ENCODE results near the gene PRR23C.
"Not testable (repeated sequence)": the region's sequence is repeated elsewhere in the genome, so short reads cannot be mapped to it uniquely, and the experiment has no call there.

PRR23C gene

GRCh38 chr3:139044366-139045210 is at the start of gene PRR23C:
Gene PRR23C, minus strand, starts transcription at chr3:139044892. Its CDS starts 272 bp downstream, at chr3:139044620.
- DNase-seq, result no peak

- DNase-seq, result no peak
Measured at GRCh38 chr3:139093840-139094239, 49.1 kb upstream of the PRR23C start.

GRCh38 chr3:139088462-139089324 is 44.0 kb upstream of the PRR23C start:
- DNase-seq, result no peak

DNA sequence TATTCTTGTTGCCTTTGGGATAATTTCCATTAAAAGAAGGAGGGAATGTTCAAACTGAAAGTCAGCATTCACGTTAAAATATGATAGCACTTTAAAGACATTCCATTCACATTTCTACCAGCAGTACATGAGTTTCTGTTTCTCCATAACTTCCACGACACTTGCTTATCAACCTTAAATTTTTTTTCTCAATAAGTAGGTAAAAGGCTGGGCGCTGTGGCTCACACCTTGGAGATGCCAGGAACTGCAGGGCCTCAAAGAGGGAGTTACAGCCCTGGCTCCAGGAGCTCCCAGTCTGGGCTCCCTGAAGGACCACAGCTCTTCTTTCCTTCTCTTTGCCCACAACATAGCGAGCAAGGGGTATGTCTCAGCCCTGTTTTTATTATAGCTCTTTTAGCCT is 42.9 kb upstream of the PRR23C start:
- DNase-seq, result no peak

- no peak for DNase-seq
Measured at GRCh38 chr3:139084176-139084575, 39.5 kb upstream of the PRR23C start.

DNA sequence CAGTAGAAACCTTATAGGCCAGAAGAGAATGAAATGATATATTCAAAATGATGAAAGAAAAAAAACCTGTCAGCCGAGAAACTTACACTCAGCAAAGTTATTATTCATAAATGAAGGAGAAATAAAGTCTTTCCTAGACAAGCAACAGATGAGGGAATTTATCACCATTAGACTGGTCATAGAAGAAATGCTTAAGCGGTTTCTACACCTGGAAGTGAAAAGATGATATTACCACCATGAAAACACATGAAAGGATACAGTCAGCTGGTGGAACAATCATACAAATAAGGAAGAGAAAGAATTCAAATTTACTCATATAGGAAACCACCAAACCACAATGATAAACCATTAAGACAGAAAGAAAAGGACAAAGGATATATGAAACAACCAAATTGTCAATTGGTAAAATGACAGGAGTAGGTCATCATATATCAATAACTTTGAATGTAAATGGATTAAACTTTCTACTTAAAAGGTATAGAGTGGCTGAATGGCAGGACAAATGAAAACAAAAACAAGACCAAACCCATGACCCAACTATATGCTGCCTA is 29.9 kb upstream of the PRR23C start:
- no peak for DNase-seq

DNA sequence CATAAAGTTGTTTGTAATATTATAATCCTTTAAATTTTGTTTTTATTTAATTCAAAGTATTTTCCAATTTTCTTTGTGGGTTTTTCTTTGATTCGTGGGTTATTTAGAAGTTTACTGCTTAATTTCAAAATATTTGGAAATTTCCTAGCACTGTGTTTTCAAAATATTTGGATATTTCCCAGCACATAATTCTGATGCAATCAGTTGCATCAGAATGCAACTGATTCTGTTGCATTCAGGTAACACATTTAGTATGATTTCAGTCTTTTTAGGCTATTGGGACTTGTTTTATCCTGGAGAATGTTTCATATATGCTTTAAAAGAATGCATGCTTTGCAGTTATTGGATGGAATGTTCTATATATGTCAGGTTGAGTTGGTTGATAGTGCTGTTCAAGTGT is 18.2 kb upstream of the PRR23C start:
- DNase-seq, result no peak

GRCh38 chr3:139052802-139053600 is 8.3 kb upstream of the PRR23C start:
- DNase-seq, result no peak

- no peak for DNase-seq
Measured at GRCh38 chr3:139043554-139044365, 932 bp downstream of the PRR23C start.

DNA sequence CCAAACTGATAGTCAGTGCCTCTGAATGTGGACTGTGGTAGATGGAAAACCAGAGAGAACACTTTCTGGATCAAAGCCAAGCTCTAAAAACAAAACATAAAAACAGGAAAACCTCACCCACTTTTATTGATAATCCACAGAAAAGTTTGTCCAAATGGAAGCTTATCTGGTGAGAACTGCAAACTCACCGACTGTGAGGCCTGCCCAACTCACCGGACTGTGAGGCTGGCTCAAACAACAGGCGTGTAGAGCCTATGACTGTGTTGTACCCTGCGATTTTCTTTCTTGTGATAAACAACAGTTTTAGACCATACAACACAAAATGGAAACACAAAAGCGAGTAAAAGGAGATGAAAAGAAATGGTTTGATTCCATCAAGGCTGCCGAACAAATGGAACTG is 7.2 kb downstream of the PRR23C start:
- DNase-seq, result no peak

DNA sequence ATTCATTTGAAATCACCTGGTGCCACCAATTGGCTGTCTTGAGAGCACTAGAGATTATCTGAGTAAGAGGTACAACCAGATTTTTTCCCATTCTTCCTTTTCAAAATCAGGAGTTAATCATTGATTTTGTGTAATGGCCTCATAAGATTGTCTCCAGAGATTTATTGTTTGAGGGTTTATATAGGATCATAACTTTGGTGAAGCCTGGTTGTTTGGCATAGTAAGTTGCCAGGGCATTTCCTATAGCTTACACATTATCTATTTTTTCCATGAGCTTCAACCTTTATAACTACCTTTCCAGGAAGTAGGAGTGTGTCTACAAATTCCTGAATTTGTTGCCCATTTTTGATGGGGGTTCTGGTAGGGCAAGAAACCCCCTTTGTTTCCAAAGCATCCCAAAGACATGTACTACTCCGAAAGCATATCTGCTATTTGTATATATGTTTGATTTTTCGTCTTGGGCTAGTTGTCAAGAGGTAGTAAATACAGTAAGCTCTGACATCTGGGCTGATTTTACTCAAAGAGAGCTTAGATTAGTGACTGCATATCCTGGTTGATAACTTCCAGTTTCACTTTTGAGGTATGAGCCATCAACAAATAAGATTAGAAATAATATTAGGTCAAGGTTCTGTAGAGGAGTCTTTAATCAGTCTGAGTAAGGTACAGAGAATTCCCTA is 12.2 kb downstream of the PRR23C start:
- no peak for DNase-seq

DNA sequence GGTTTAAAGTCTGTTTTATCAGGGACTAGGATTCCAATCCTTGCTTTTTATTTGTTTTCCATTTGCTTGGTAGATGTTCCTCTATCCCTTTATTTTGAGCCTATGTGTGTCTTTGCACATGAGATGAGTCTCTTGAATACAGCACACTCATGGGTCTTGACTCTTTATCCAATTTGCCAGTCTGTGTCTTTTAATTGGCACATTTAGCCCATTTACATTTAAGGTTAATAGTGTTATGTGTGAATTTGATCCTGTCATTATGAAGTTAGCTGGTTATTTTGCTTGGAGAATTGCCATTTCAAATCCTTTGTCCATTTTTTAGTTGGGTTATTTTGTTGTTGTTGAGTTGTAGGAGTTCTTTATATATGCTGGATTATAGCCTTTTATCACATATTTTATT is 14.1 kb downstream of the PRR23C start:
- DNase-seq, result not testable (repeated sequence)

DNA sequence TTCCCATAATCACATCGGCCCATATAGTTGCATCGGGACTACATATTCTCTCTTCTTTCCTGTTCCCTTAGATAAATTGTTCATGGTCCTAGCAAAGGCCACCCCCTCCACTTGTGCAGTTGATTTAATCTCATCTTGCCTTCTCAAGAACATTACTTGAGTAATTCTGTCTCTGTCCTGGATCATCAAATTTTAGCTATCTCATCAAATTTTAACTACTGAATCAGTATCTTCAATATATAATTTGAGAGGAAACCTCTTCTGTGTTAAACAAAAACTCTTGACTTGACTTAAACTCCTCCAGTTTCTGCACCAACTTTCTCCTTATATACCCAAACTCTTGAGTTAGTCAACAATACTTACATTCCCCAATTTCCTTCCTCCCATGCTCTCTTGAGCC is 19.7 kb downstream of the PRR23C start:
- DNase-seq, result no peak

DNA sequence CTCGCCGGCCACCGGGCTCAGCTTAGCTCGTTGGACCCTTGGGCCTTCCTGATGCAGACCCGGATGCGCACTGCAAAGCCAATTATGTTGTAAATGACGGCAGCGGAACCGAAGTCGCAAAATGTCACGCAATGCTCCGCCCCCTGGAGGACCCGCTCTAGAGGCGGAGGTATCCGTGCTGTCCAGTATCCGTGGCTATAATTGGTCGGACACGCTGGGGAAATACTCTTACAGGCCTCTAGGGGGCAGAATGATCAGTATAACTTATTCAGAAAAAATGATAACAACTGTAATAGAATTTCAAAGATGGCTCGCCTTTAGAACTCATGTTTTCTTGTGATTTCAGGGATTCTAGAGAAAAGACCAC is 23.8 kb downstream of the PRR23C start, which contains the start of gene PRR23B:
TSS of gene PRR23B (minus strand) at position 59 of the 367 bp plus-strand sequence. CDS start 265 bp downstream, outside the sequence.
- no peak for DNase-seq

GRCh38 chr3:139020036-139020867 is 24.4 kb downstream of the PRR23C start:
- DNase-seq, result no peak

DNA sequence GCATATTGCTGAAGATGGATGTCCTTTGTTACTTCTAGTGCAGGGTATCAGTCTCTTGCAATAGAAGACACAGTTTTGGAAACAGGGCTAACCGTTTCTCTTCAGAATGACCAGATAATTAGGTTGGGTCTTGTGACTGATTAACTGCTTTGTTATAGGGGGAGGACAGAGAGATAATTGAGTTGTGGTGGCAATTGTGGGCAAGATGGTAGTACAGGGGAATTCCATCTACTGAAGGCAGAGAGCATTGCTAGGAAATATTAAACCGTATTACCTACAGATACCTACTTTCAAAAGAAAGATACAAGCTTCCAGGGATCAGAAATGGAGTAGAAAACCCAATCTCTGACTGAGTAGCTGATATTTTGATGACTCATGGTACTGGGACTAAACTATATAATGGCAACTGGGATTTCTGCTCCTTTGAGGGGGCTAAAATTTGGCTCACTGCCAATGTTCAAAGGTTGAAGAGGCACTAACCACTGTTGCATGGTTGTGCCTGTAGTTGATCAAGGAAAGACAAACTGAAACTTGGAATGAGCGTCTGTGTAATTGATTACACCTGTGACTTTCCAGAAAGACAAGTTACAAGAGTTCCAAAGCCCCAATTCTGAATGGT is 28.2 kb downstream of the PRR23C start:
- no peak for DNase-seq

- no peak for DNase-seq
Measured at GRCh38 chr3:139006051-139006716, 38.5 kb downstream of the PRR23C start, which contains the start of gene PRR23A. Gene PRR23A, minus strand, starts transcription at chr3:139006268. Its CDS starts 0 bp downstream, at chr3:139006268.

DNA sequence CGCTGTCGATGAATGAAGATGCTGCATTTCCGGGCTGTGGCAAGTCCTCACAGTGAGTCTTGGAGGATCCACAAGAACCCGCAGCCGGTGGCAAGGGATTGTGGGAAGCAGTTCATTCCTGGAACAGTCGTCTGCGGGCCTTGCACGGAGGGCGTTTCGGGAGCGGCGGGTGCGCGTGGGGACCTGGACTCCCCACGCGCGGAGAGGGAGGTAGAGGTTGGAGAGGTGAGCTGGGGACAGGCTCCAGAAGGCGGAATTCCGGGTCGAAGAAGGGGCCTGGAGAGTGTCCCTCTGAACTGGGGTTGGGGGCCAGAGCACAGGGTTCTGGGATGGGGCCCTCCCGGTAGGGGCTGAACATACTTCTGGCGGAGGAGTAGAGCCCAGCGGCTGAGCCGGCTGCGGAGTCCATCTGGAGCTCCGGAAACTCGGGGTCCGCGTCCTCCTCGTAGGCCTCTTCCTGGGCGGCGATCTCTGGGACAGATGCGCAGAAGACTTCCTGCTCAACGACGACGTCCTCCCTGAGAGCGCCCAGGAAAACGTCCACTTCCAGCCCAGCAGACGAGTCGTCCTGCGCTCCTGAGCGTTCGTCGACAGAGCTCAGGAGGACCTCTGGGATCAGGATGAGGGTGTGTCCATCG is 39.2 kb downstream of the PRR23C start:
- no peak for DNase-seq

DNA sequence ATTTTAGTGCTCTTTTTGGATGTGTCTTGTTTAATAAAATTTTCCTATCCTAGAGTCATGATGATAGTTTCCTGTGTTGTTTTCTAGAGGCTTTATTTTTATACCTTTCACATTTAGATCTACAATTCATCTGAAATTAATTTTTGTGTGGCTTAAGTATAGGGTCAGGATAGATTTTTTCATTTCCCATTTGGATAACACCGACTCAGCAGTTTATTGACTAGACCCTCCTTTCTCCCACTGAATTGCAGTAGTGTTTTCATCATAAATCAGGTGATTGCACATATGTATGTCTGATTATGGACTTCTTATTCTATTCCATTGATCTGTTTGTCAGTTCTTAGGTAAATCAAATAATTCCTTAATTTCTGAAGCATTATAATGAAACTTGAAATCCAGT is 49.0 kb downstream of the PRR23C start:
- no peak for DNase-seq

All from activated T-cell treated with anti-CD3 and anti-CD28 coated beads for 4 hours (primary cell).